Measurements from ENCODE around the gene WNK3.

- TF ChIP-seq CTCF (IDR thresholded peaks at IDR 0.05) (no peak), EZH2 (IDR thresholded peaks at IDR 0.05; ENCODE audit: borderline replicate concordance, insufficient read depth, low read depth, low read length, poor library complexity, severe bottlenecking) (no peak)
These were observed 5.2 kb downstream of the WNK3 start for GRCh38 chrX:54352677-54353076.
